ENCODE data around the gene IFNA14.
A peak's percentile ranks its signal among the peaks of the same experiment; 100 is the strongest.
"Not testable (repeated sequence)": the region's sequence is repeated elsewhere in the genome, so short reads cannot be mapped to it uniquely, and the experiment has no call there.

IFNA14 gene

DNA sequence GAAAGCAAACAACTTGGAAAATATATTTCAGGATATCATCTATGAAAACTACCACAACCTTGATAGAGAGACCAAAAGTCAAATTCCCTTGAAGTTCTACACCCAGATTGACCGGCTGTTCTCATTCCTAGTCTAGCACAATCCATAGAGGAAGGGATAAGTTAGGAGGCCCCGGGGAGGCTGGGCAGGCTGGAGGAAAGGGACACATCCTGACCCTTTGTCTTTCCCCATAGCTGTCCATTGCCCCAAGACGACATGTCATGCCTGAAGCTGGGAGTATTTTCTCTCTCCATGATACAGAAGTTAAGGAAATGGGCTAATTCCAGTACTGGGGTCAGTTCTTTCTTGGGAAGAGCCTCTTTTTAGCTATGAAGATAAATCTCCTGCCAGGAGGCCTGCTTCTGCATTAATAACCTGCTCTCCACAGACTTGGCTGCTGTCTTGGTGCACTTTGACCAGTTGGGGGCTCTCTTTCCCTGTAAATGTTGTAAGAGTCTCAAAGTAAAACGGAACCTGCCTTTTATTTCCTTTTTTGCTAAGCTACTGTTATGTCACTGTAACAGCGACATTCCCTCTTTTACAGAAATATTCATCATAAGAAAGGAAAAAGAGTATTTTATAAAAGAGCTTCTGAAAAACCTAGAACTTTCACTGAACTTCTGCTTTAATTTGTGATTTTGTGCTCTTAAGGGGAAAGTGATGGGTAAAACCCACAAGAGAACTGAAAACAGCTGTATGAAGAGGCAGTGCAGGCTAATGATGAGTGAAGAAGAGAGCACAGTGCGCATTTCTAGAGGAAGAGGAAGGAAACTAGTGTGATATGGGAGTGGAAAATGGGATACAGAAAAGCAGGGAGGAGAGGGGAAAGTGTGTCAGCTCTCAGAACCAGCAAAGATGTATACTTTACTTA lies 44.7 kb downstream of the IFNA14 start:
- H3K36me3 ChIP-seq (ENCODE audit: insufficient read depth, low read length); H3K79me2 ChIP-seq (ENCODE audit: insufficient read depth, low read length); H4K20me1 ChIP-seq (ENCODE audit: insufficient read depth, low read length); H3K4me3 ChIP-seq (ENCODE audit: low read depth in 1 of 2, low read length in 2 of 2); H3K27ac ChIP-seq (ENCODE audit: low read length); H2AFZ ChIP-seq (ENCODE audit: low read depth, low read length); H3K27me3 ChIP-seq (ENCODE audit: insufficient read depth, low read length, poor library complexity); H3K9ac ChIP-seq (ENCODE audit: low read depth, low read length); H3K9me3 ChIP-seq (ENCODE audit: insufficient read depth, low read length, severe bottlenecking); H3K4me1 ChIP-seq (ENCODE audit: insufficient read depth, low read length): not testable (repeated sequence)
- TF ChIP-seq, protein P1, sequence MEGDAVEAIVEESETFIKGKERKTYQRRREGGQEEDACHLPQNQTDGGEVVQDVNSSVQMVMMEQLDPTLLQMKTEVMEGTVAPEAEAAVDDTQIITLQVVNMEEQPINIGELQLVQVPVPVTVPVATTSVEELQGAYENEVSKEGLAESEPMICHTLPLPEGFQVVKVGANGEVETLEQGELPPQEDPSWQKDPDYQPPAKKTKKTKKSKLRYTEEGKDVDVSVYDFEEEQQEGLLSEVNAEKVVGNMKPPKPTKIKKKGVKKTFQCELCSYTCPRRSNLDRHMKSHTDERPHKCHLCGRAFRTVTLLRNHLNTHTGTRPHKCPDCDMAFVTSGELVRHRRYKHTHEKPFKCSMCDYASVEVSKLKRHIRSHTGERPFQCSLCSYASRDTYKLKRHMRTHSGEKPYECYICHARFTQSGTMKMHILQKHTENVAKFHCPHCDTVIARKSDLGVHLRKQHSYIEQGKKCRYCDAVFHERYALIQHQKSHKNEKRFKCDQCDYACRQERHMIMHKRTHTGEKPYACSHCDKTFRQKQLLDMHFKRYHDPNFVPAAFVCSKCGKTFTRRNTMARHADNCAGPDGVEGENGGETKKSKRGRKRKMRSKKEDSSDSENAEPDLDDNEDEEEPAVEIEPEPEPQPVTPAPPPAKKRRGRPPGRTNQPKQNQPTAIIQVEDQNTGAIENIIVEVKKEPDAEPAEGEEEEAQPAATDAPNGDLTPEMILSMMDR (IDR thresholded peaks at IDR 0.05; ENCODE audit: borderline replicate concordance, extremely low read depth, low read length, poor library complexity, severe bottlenecking): peak; percentile 66
- ATAC-seq (ENCODE audit: insufficient read depth, low read depth) (peak; percentile 93), DNase-seq (peak; percentile 52)
- peak overlapping the region; percentile 23; the same call in 1 of the 2 replicates for H3K4me2 ChIP-seq (ENCODE audit: insufficient read depth, low read length)

All from DND-41 (cell line).